Measurements from ENCODE around the gene BCAR3.

BCAR3 gene

GRCh38 chr1:93614986-93615581 is 66.6 kb downstream of the BCAR3 start:
- no peak for DNase-seq (ENCODE audit: low read depth)

DNA sequence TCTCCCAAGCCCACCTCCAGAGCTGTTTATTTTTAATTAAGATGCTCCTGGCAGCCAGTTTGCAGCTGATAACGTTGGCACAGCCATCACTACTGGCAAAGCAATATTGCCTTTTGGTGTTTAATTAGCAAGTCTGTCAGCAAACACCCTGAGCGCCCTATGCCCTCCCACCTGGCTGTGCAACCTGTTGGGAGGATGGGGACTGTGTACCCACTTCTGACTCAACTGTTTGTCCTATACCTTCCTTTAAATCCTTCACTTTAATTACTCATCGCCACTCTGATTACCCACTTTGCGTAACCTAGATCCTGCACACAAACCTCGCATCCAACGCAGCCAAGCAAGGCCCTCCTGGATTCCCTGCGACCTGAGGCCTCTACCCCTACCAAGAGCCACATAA is 67.1 kb downstream of the BCAR3 start:
- no peak for DNase-seq (ENCODE audit: low read depth)

DNA sequence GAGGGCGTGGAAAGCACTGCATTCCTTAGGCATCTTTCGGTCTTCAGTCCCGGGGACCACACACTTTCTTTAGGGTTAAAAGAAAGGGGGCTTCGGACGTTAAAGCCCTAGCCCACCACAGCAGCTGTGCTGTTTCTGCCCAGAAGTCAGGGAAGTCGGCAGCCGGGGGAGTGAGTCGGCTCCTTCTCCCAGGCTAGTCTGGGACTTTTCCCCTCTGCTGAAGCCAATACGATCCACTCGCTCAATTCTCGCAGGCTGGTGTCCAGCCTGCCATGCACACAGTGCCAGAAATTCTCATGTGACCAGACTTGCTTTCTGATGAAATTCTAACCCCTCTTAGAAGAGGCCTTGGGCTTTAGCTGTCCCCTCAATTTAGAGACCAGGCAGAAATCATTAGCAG is 67.7 kb downstream of the BCAR3 start:
- DNase-seq (ENCODE audit: low read depth), result no peak

GRCh38 chr1:93612510-93612909 is 69.1 kb downstream of the BCAR3 start:
- DNase-seq (ENCODE audit: low read depth), result no peak

GRCh38 chr1:93611668-93612067 is 70.0 kb downstream of the BCAR3 start:
- DNase-seq (ENCODE audit: low read depth), result no peak

DNA sequence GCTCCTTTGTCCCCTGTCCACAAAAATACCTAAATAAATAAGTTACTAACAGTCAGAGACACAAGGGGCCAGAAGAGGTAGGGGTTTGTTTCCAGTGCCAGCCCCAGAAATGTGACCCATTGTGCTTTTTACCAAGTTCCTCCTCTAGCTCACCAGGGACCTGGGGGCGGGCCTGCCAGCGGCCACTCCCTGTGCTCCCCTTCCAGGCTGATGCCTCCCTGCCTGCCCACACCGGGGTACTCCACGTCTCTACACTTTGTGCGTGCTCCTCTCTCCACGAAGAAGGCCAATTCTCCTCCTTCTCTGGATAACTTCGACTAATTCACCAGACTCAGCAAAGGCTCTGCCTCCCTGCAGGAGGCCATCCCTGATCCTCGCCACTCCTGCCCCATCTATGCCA is 72.1 kb downstream of the BCAR3 start:
- DNase-seq (ENCODE audit: low read depth), result no peak

- DNase-seq (ENCODE audit: low read depth), result no peak
Measured at GRCh38 chr1:93608187-93609109, 73.2 kb downstream of the BCAR3 start.

- DNase-seq (ENCODE audit: low read depth), result no peak
Measured at GRCh38 chr1:93607814-93608186, 73.8 kb downstream of the BCAR3 start.

GRCh38 chr1:93605812-93606512 is 75.7 kb downstream of the BCAR3 start:
- no peak for DNase-seq (ENCODE audit: low read depth)

DNA sequence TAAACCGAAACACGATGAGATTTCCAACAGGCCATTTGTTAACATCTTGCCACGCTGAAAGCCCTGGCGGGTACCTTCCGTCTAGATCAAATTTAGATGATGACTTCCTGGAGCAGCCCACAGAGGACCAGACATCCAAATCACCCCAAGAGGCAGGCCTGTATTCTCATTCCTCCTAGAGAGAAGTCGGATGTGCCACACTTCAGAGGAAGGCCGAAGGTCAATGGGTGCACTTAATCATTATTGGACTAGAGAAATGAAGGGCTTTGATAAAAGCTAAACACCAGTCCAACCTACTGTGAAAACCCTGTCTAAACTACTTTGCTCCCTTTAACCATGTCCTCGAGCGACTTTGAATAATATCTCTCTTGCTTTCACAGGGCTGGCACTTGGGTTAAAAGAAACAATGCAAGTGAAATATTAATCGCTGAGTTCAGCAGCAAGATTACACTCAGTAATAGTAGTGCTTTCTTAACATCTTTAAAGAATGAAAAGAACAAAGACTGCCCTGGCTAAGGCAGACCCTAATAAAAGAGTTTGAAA is 76.5 kb downstream of the BCAR3 start:
- DNase-seq (ENCODE audit: low read depth), result no peak

GRCh38 chr1:93604411-93604810 is 77.2 kb downstream of the BCAR3 start:
- no peak for DNase-seq (ENCODE audit: low read depth)

DNA sequence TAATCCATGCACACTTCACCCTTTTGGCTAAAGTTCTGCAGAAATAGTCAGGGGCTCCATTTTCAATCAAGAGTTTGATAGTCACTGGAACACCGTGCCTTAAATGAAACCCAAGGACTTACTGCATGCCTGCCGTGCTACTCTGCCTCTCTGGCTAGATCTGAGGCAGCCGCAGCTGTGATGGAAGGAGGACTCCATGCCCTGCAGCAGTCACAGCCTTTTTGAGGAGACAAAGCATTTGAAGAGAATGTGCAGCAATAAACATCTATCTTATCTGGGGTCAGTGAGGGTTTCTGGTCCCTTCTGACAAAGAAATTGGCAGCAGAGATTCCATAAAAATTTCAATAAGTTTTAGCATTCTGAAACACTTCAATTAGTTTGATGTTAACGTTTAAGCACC is 78.0 kb downstream of the BCAR3 start:
- no peak for DNase-seq (ENCODE audit: low read depth)

- DNase-seq (ENCODE audit: low read depth), result no peak
Measured at GRCh38 chr1:93603106-93603505, 78.5 kb downstream of the BCAR3 start.

GRCh38 chr1:93602101-93602500 is 79.5 kb downstream of the BCAR3 start:
- DNase-seq (ENCODE audit: low read depth), result no peak

DNA sequence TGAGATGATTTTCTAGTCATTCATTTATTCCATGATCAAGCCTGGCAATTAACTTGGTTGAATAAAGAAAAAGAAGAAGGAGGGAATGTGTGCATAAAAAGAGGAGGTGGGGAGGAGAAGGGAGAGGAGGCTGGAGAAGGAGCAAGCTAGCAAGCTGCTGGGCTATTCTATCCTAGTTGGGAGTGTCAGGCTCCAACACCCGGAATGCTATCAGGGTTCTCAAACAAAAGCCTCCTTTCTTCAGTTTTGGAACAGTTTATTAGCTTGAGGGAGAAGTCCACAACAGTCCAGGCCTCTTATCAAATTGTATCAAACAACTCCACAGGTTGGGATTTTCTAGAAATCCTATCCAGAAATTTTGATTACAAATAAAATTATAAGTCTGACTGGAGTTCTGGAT is 80.0 kb downstream of the BCAR3 start:
- DNase-seq (ENCODE audit: low read depth), result no peak

GRCh38 chr1:93600663-93601062 is 81.0 kb downstream of the BCAR3 start:
- DNase-seq (ENCODE audit: low read depth), result no peak

- DNase-seq (ENCODE audit: low read depth), result no peak
Measured at GRCh38 chr1:93599479-93599878, 82.2 kb downstream of the BCAR3 start.

GRCh38 chr1:93598861-93599439 is 82.7 kb downstream of the BCAR3 start:
- DNase-seq (ENCODE audit: low read depth), result no peak

DNA sequence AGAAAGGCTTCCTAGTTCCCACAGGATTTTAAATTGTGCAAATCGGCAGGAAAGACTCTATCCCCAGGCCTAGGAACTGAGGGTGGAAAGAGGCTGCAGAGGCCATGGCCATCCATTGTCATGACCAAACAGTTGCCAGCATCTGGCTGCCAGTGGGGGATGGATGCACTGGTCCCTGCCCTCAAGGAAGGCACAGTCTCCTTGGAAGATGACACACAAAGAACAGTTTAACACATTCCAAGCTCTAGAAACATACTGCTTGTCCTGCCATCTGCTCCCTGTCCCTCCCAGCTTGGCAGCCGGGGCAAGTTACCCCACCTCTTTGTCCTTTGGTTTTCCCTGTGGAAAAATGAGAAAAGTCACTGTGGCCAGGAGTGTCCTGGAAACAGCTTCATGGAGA is 83.2 kb downstream of the BCAR3 start:
- DNase-seq (ENCODE audit: low read depth), result no peak

DNA sequence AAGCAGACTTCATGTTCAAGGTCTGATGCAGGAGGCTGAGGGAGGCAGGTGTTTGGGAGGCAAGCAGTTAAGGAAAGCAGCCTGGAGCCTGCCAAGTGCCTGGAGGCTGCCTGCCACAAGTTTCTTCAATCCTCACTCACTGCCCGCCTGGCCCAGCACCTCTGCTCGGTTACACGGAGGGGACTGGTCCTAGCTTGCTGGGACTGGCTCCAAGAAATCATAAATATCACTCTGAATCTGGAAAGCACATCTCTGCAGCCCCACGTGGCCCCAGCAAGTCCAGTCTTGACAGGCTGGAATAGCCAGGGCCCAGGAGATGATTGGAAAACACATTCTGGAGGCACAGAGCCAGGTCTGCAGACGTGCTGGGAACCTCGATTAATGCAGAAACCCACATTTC is 83.9 kb downstream of the BCAR3 start:
- DNase-seq (ENCODE audit: low read depth), result no peak

- DNase-seq (ENCODE audit: low read depth), result no peak
Measured at GRCh38 chr1:93596329-93597089, 85.1 kb downstream of the BCAR3 start.

- no peak for DNase-seq (ENCODE audit: low read depth)
Measured at GRCh38 chr1:93595743-93596142, 85.9 kb downstream of the BCAR3 start.
